KOPT-K1 (cell line): ENCODE results near the gene ZNF423.

Experiments
- H3K27ac ChIP-seq: fragments of 200-600 bp; sonication (generic); 2 replicates; pipeline ENCODE4 v1.5.1; 2016; ENCODE audit warnings: antibody characterized with exemption, mild to moderate bottlenecking, low read depth, low read length; ENCODE audit not compliant: poor library complexity, severe bottlenecking
- H3K36me3 ChIP-seq: fragments of 200-600 bp; sonication (generic); 2 replicates; pipeline ENCODE4 v1.5.1; 2017; ENCODE audit warnings: antibody characterized with exemption, mild to moderate bottlenecking, low read length, moderate library complexity; ENCODE audit not compliant: insufficient read depth
- H3K9me3 ChIP-seq: fragments of 200-600 bp; sonication (generic); 2 replicates; pipeline ENCODE4 v1.5.1; 2017; ENCODE audit warnings: antibody characterized with exemption, low read length, mild to moderate bottlenecking; ENCODE audit not compliant: insufficient read depth, poor library complexity, severe bottlenecking

Gene ZNF423

DNA sequence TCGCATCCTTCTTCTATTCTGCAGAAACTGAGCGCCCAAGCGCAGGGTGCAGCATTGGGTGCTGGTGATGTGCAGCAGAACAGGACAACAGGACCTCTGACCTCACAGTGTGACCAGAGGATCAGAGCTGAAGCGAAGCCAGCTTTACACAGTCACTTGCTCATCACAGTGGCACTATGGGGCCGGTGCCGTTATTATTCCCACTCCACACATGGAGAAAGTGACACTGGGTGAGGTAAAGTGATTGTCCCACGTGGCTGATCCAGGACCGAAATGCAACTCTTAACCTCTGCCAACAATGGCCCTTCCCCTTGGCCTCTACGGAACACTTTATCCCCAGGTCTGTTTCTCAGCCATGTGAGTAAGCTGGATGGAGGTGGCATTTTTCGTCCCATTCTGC is 311.1 kb downstream of the ZNF423 start:
- no peaks in the 10 kb centered on the region for H3K36me3 ChIP-seq
- no peak overlapping the region for H3K27ac ChIP-seq
- no peaks in the 10 kb centered on the region for H3K9me3 ChIP-seq

DNA sequence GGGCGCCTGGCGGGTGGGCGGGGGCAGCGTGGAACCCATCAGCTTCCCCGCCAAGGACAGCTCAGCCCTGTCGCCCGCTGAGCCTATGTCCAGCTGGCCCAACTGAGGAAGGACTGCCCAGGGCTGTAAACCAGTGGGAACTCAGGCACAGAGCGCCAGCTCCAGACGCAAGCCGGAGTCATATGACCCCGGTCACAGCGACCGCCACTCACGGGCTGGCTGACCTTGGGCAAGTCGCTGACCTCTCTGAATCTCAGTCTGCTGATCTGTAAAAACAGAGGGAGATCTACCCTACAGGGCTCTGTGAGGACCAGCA is 312.3 kb downstream of the ZNF423 start:
- H3K9me3 ChIP-seq, result no peaks in the 10 kb centered on the region
- H3K27ac ChIP-seq, result no peak overlapping the region
- no peaks in the 10 kb centered on the region for H3K36me3 ChIP-seq

DNA sequence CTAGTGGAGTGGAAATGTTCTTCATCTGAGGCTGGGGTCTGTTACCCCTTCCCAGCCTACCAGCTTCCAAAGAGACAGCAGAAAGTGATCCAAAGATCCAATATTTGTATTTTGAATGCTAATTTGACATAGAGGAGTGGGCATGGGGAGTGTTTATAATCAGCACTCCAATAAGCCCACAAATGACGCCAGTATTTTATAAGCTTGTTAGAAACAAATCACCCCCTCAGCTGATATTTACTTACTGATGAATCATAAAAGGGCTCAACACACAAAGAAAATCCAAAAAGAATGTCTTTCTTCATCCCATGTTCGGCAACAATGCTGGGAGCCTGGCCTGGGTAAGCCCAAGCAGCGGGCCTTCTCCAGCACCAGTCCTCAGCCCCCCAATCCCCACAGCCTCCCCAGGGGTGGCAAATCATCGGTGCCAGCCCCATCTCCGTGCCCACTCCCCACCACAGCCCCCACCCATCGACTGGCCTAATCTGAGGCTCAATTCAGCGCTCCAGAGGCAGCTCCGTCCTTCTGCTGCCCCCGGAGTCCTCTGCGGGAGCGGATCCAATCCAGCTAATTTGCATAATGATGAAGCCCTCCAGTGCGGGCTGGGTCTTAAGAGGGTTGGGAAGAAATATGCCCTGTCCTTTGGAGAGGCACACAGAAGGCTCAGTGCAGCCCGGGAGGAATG is 312.8 kb downstream of the ZNF423 start:
- H3K36me3 ChIP-seq, result no peaks in the 10 kb centered on the region
- no peaks in the 10 kb centered on the region for H3K9me3 ChIP-seq
- no peak overlapping the region for H3K27ac ChIP-seq

DNA sequence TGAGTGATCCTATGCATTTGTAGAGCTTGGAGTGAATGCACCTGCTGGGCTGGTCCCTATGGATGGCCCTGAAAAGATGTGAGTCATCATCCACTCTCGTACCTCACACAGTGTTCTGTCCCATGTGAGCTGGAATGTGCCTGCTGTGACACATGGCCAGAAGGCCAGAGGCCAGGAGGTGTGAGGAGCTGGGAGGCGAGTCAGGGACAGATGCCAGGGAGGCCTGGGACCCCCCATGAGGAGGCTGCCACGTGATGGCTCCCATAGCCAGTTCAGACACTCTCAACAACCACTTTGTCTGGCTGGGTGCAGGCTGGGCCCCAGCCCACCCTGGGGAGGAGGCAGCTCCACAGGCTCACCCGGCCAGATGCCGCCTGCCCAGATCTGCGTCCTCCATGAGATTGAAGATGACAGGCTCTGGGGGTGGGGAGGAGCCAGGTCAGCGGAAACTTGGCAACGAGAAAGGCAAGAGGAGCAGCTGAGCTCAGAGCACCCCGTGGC is 313.5 kb downstream of the ZNF423 start:
- no peak overlapping the region for H3K27ac ChIP-seq

DNA sequence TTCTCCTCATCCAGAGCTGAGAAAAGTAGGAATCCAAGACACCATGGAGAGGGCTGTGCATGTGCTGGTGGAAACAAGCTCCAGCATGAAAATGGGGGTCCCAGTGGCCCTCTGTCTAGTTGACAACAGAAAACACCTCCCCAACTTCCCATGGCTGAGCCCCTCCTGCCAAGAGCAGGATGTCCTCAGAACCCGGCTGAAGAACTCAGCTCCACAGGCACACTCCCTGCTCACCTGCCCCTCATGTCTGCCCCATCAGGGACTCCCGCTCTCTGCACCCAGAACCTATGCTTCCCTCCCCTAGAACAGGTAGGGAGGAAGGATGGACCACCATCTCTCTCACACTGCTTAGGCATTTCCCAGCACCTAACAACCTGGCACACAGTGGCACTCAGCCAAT is 315.1 kb downstream of the ZNF423 start:
- no peaks in the 10 kb centered on the region for H3K9me3 ChIP-seq
- H3K36me3 ChIP-seq, result no peaks in the 10 kb centered on the region
- no peak overlapping the region for H3K27ac ChIP-seq

More for the DNA sequence above, 313.5 kb downstream of the ZNF423 start:
- H3K9me3 ChIP-seq, result no peaks in the 10 kb centered on the region
- no peaks in the 10 kb centered on the region for H3K36me3 ChIP-seq

DNA sequence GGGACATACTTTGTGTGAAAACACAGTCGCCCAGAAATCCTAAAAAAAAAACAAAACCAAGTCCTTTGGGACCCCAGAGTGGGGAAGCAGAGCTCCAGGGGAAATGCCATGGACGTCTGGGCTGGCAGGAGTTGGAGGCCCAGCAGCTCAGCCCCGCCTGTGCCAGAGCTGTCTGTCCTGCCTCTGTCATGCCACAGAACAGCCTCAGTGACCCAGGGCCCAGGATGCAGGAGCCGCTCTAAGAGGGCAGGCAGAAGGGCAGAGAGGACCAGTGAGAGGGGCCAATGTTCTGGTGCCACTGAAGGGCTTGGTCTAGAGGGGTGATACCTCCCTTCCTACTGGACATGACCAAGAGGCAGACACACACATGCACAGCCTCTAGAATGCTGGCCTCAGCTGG is 316.2 kb downstream of the ZNF423 start:
- no peak overlapping the region for H3K27ac ChIP-seq
- H3K9me3 ChIP-seq, result no peaks in the 10 kb centered on the region
- H3K36me3 ChIP-seq, result no peaks in the 10 kb centered on the region

DNA sequence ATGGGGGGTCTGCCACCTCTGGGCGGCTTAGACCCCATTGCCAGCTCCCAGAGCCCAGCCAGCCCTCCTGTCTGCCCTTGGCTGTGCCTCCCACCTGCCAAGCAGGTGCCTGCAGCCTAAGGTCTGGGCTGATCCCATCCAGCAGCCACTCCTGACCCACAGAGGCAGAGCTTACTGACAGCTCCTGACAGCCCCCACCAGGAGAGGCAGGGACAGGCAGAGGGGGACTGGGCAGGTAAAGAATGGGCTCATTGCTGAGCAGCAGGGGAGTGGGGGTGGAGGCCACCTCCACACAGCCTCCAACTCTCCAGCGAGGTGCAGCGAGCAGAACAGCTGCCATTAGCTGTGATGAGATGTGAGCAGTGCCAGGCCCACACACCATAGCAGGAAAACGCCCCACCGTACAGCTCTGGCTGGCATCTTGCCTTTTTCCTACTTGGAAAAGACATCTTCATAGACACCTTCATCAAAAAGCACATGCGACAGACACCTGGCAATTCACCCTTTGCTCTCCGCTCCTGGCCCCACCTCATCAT is 317.9 kb downstream of the ZNF423 start:
- no peaks in the 10 kb centered on the region for H3K36me3 ChIP-seq
- H3K9me3 ChIP-seq, result no peaks in the 10 kb centered on the region
- no peak overlapping the region for H3K27ac ChIP-seq

DNA sequence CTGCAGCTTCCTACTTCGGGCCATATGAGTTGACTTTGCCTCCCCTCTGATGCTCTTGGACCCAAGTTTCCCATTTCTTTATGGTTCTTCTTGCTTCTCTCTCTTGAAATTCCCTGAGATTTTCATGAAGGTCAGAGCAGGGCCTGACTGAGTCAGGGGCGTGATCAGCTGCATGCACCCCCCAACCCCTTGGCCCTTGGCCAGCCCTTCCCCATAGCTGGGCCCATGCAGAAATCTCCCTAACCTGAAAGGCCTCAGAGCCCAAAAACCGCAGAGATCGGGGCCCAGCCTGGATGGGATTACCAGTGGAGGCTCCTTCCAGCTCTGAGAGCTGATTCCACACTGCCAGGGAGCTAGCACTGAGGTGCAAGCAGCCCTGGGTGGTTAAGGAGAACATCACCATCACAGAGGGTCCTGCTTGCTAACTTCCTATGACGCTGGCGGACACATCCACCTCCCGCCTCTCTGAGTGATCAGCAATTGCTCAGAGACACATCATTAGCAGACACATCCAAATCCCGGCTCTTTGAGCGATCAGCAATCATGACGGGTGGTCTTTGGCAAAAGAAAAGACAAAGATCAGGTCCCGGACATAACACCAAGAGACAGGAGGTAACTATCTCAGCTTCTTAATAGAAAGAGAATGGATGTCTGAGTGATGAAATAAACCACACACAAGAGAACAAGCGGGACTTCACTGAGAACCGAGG is 320.9 kb downstream of the ZNF423 start:
- Histone ChIP-seq H3K9me3 (no peaks in the 10 kb centered on the region), H3K27ac (no peak overlapping the region), H3K36me3 (no peaks in the 10 kb centered on the region)

DNA sequence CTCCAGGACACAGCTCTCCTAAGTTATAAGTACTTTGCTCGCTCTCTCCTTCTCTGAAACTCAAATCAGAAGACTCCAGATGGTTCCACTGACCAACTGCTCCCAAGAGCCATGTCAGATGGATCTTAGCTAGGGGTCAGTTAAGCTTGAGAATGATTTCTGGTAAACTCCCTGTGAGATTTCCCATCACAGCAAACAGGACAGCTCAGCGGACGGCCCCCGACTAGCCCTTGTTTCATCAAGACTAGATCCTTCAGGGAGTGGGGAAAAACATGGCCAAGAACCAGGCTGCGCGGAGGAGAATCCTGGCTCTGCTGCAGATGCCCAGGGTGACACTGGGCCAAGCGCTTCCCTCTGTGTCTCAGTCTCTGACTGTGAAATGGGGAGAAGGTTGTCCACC is 322.5 kb downstream of the ZNF423 start:
- no peaks in the 10 kb centered on the region for H3K36me3 ChIP-seq
- no peaks in the 10 kb centered on the region for H3K9me3 ChIP-seq

DNA sequence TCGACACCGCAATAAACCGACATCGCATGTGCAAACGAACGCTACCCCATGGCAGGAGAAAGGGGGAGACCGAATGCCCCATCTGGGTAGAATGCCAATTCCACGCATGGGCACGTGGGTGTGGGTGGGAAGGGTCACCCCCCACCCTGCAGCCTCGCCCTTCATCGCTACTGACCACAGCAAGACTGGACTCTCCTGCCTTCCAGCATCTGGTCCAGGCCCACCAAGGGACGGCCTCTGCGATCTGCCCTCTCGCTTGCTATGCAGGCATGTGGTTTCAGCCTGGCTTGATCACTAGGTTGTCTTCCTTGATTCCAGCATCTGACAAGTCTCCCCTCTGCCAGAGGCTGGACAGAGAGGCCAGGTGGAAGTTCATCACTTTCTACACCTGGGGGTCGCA is 323.0 kb downstream of the ZNF423 start:
- Histone ChIP-seq H3K27ac (no peak overlapping the region), H3K36me3 (no peaks in the 10 kb centered on the region), H3K9me3 (no peaks in the 10 kb centered on the region)

More for the DNA sequence above, 322.5 kb downstream of the ZNF423 start:
- H3K27ac ChIP-seq, result no peak overlapping the region

DNA sequence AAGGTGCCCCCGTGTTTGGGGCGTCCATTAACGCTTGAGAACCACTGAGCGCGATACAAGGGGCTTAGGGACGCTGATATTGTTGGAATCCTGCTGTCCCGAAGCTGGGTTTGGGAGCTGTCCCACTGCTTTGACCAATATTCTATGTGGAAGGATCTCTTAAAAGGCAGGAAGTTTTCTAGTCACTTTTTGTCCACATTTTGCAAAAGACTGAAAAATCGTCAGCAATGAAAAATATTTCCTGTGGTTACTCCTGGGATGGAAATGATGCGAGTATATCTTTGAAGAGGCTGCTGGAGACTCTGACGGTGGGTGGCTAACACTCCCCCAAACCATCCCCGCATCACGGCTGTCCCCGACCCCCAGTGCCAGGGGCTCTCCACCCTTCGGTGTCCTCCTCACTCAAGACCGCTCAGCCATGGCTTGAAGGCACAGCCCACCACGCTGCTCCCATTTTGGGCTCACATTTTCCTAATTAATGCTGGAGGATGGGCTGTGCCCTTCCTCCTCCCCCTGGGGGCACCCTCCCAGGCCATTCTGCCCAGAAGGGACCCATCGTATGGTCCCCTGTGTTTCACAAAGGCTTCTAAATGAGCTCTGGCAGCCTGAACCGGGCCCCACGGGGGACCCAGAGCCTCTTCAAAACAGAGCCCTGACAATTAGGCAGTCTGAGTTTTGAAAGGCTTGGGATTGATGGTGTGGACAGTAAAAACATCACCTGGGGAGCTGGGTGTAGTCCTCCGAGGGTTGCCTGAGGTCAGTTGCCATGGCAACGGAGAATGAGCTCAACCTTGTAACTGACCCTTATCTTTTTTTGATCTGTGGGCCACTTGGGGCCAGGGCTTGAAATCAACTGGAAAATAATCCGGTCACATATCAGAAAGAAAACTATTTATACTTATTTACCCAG is 323.7 kb downstream of the ZNF423 start:
- Histone ChIP-seq H3K27ac (no peak overlapping the region), H3K36me3 (no peaks in the 10 kb centered on the region), H3K9me3 (no peaks in the 10 kb centered on the region)

DNA sequence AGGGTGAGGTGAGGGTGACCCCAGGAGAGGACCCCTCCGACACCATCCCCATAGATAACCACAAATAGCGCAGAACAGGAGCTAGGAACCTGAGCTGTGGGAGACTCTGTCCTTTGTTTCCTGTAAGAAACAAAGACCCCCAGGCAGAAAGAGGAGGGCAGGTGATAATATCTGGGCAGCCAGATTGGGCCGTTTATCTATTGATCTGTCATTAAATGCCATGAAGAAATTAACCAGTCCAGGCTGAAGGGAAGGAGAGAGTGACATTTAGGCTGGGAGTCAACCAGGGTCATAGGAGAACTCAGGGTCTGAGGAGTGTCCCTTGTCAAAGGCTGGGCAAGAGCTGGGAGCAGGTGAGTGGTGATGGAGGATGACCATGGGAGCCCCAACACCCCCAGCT is 324.5 kb downstream of the ZNF423 start:
- Histone ChIP-seq H3K9me3 (no peaks in the 10 kb centered on the region), H3K36me3 (no peaks in the 10 kb centered on the region)

DNA sequence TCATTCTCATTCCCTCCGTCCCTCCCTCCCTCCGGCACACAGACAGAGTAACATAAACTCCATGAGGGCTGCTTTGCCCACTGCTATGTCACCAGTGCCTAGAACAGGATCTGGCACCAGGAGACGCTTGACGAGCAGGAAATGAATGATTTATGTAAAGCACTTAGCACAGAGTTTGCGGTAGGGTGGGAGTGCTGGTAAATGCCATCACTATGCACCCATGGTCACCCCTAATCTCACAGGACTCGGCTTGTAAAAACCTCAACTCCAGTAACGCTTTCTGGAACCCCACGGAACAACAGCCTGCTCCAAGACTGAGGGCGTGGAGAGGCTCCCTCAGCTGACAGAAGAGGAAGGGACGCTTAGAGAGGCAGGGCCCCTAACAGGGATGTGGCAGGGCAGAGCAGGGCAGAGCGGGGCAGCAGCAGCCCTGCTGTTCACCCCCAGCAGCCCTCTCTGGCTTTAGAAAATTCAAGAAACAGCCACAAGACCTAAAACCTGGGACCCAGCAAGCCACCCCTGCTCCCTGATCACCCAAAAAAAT is 325.4 kb downstream of the ZNF423 start:
- H3K9me3 ChIP-seq, result no peaks in the 10 kb centered on the region
- H3K36me3 ChIP-seq, result no peaks in the 10 kb centered on the region
- H3K27ac ChIP-seq, result no peak overlapping the region

More for the DNA sequence above, 324.5 kb downstream of the ZNF423 start:
- H3K27ac ChIP-seq, result no peak overlapping the region

DNA sequence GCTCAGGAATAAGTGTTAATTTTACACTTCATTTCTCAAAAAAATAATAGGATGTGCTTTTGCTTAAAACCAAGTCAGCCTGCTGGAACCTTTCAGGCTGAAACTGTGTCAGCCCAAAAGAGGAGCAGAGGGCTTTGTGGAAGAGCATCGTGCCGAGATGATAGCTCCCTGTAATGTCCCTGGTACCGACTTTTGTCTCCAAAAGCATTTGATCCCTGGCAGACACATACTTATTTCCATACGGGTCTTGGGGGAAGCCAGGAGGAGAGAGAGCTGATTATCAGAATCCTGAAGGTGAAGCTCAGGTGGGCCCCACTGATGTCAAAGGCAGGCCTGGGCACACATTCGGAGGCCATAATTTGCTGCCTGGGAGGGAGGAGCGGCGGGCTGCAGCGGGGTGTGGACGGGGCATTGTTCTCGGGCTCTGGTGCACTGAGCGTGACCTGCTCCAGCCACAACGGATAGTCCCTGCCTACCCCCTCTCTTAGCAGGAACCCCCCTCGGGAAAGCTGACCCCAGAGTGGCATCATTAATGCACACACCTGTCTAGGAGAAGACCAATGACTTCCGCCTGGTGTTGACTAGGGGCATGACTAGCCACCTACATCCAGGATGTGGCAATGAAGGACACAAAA is 326.4 kb downstream of the ZNF423 start:
- Histone ChIP-seq H3K9me3 (no peaks in the 10 kb centered on the region), H3K36me3 (no peaks in the 10 kb centered on the region), H3K27ac (no peak overlapping the region)
